ENCODE measurements around the gene ID3.

GRCh38 chr1:23593556-23594148 lies 34.4 kb upstream of the ID3 start:
- TF ChIP-seq CTCF (IDR thresholded peaks at IDR 0.05 in 8 of 11, conservative IDR thresholded peaks at IDR 0.05 in 3 of 11) (no peak), POLR2A (IDR thresholded peaks at IDR 0.05) (no peak), POLR2AphosphoS5 (IDR thresholded peaks at IDR 0.05) (no peak)
